GM12891 (cell line): ENCODE data around the gene EIF4A2.

Experiments
- POLR2A ChIP-seq: IDR thresholded peaks from 2 replicates; pipeline ENCODE4 v1.6.1; 2011; ENCODE audit warnings: low read depth, low read length, control low read depth
- POLR2AphosphoS5 ChIP-seq: IDR thresholded peaks from 2 replicates; pipeline ENCODE4 v1.6.1; 2011; ENCODE audit warnings: low read depth, low read length, control low read depth
- SPI1 ChIP-seq: IDR thresholded peaks from 2 replicates; pipeline ENCODE4 v1.6.1; 2011; ENCODE audit warnings: low read depth, low read length, control low read depth

DNA sequence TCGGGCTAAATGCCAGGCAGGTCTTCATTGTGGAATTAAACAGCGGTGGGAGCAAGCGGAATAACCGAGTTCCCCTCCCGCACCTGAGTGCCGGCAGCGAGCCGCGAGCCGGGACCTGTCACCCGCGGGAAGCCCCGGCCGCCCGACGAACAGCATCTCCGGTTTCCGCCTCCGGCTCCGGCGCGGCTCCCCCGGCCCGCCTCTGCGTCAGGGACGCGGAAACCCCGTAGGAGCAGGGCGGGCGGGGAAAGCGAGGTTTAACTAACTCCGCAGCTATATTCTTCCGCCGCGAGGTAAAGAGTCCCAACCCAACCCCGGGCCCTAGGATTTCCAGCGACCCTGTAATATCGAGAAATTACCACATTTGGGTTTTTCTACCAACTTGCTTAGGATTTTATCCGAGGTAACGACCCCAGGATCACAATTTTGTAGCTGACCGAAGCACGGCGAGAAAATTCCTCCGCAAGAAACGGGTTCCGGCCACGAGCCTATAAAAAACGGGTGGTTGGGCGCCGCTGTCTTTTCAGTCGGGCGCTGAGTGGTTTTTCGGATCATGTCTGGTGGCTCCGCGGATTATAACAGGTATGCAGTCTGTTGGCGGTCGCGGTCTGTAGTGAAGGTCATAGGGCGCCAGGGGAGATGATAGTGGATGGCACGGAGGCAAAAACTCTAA lies at the start of gene EIF4A2:
- peak; percentile 99 for TF ChIP-seq POLR2AphosphoS5
- TF ChIP-seq POLR2A: peak; percentile 100
- TF ChIP-seq SPI1: no peak
